CD4-positive, alpha-beta T cell (primary cell): ENCODE results near the gene PTGIS. TPM values are rescaled to one million over a fixed set of nuclear protein-coding genes. Genes with fewer than 3 reads are reported as not detected.

Experiments
- ATAC-seq: fragments of 200-7000 bp; cut with Tn5 transposase; one replicate; pipeline ENCODE4 v1.10.0; 2022; ENCODE audit warnings: mild to moderate bottlenecking; ENCODE audit not compliant: poor library complexity
- CTCF ChIA-PET: fragments of 350-600 bp; sonication (Branson Sonifier 250); formaldehyde crosslinking; loops from one replicate; lab custom pipeline; 2021; ENCODE audit warnings: antibody characterized with exemption, inconsistent platforms; lab: Charles Lee
- POLR2A ChIA-PET: fragments of 350-600 bp; sonication (Branson Sonifier 250); formaldehyde crosslinking; loops from one replicate; lab custom pipeline; 2021; ENCODE audit warnings: antibody characterized with exemption, inconsistent platforms; lab: Charles Lee
- DNase-seq, 14 experiments: peaks; one replicate each; pipeline ENCODE4 v3.0.0-alpha.2; 2013 to 2020; ENCODE audit warnings: mixed read lengths in 2 of 14
- H3K27ac ChIP-seq, 2 donors: one replicate each; pipeline versions ENCODE4 v1.5.1 to v1.7.0; 2013; ENCODE audit warnings: low read length in 2 of 2, low read depth in 1 of 2, mild to moderate bottlenecking in 1 of 2
- H3K27me3 ChIP-seq, 2 experiments: 1 replicate in 1 of 2; 2 replicates in 1 of 2; pipeline versions ENCODE4 v1.6.1 to v1.7.0; 2013; ENCODE audit warnings: low read length in 2 of 2, control low read depth in 1 of 2, mild to moderate bottlenecking in 1 of 2, moderate library complexity in 1 of 2; ENCODE audit not compliant: insufficient read depth in 2 of 2, control insufficient read depth in 1 of 2
- H3K36me3 ChIP-seq: one replicate; pipeline ENCODE4 v1.6.1; 2013; ENCODE audit warnings: low read length, control low read depth; ENCODE audit not compliant: insufficient read depth
- H3K4me1 ChIP-seq: one replicate; pipeline ENCODE4 v1.6.1; 2013; ENCODE audit warnings: low read length, control low read depth; ENCODE audit not compliant: insufficient read depth
- H3K4me3 ChIP-seq: one replicate; pipeline ENCODE4 v1.5.1; 2013; ENCODE audit warnings: mild to moderate bottlenecking, low read length, moderate library complexity
- H3K9me3 ChIP-seq, 2 experiments: 1 replicate in 1 of 2; 2 replicates in 1 of 2; pipeline versions ENCODE4 v1.6.1 to v1.7.0; 2013; ENCODE audit warnings: low read length in 2 of 2, mild to moderate bottlenecking in 2 of 2, control low read depth in 1 of 2, moderate library complexity in 1 of 2; ENCODE audit not compliant: control insufficient read depth in 1 of 2, insufficient read depth in 1 of 2
- H3K27ac Mint-ChIP-seq: one replicate; pipeline ENCODE4 v1.8.0; 2020; ENCODE audit warnings: mixed read lengths
- H3K27me3 Mint-ChIP-seq: one replicate; pipeline ENCODE4 v1.8.0; 2021; ENCODE audit warnings: mixed read lengths
- H3K36me3 Mint-ChIP-seq: one replicate; pipeline ENCODE4 v1.8.0; 2021; ENCODE audit warnings: low read depth, mixed read lengths
- H3K4me1 Mint-ChIP-seq: one replicate; pipeline ENCODE4 v1.8.0; 2021; ENCODE audit warnings: low read depth, mixed read lengths
- H3K4me3 Mint-ChIP-seq: one replicate; pipeline ENCODE4 v1.8.0; 2020; ENCODE audit warnings: mild to moderate bottlenecking, mixed read lengths
- H3K9me3 Mint-ChIP-seq: one replicate; pipeline ENCODE4 v1.8.0; 2020; ENCODE audit warnings: mixed read lengths
- CTCF ChIP-seq: fragments of 200-600 bp; IDR thresholded peaks from one replicate; pipeline ENCODE4 v1.8.0; 2022; ENCODE audit warnings: antibody characterized with exemption, mild to moderate bottlenecking
- intact Hi-C, 2 experiments: fragments of 100-400 bp; cut with DNase I in 1 of 2; cut with micrococcal nuclease in 1 of 2; formaldehyde crosslinking; loops; one replicate each; pipeline versions ENCODE4 v1.15.1 to v1.9.0; 2023 to 2025; cut with DNase I, micrococcal nuclease
- total RNA-seq, 174 experiments: library from RNA in 2 of 174; stranded (reverse) in 2 of 174; gene quantifications; one replicate each; pipeline ENCODE4 v1.2.3 and lab custom pipeline; 2021 to 2026

Gene PTGIS
- total RNA-seq, 2 experiments from 2014 or later, result not detected

GRCh38 chr20:49589747-49590146 lies 21.8 kb upstream of the PTGIS start:
- DNase-seq (no peak), ATAC-seq (no peak)
- no peak overlapping the region for H3K27ac Mint-ChIP-seq
- no peak for TF ChIP-seq CTCF
- Histone ChIP-seq H3K4me1 (peaks cover 24% of the 10 kb centered on the region), H3K4me3 (no peak overlapping the region), H3K27me3 (no peaks in the 10 kb centered on the region), H3K9me3 (no peaks in the 10 kb centered on the region), H3K36me3 (no peaks in the 10 kb centered on the region), H3K27ac (no peak overlapping the region)
- intact Hi-C loops, result no loop called here
- ChIA-PET POLR2A (interaction anchor here (0.6 kb wide), 1 partner anchor 28 kb away, joined by 3 read pairs; no protein-coding TSS in a partner anchor), CTCF (no interaction called here)
- no peaks in the 10 kb centered on the region for H3K4me1 Mint-ChIP-seq
- peaks cover 12% of the 10 kb centered on the region for H3K27me3 Mint-ChIP-seq
- H3K36me3 Mint-ChIP-seq, result no peaks in the 10 kb centered on the region
- H3K4me3 Mint-ChIP-seq, result no peak overlapping the region
- no peaks in the 10 kb centered on the region for H3K9me3 Mint-ChIP-seq

- no peaks in the 10 kb centered on the region for H3K27me3 ChIP-seq
- POLR2A ChIA-PET, result no interaction called here
- H3K27ac Mint-ChIP-seq, result no peak overlapping the region
- no peak overlapping the region for H3K4me3 ChIP-seq
- intact Hi-C loops, result no loop called here
- CTCF ChIA-PET, result interaction anchor here (0.7 kb wide), 1 partner anchor 103 kb away, joined by 3 read pairs; no protein-coding TSS in a partner anchor
- no peak overlapping the region for H3K27ac ChIP-seq
- no peaks in the 10 kb centered on the region for H3K4me1 Mint-ChIP-seq
- no peaks in the 10 kb centered on the region for H3K4me1 ChIP-seq
- peaks cover 13% of the 10 kb centered on the region for H3K27me3 Mint-ChIP-seq
- DNase-seq (no peak), ATAC-seq (no peak)
- TF ChIP-seq CTCF, result no peak
- H3K9me3 Mint-ChIP-seq, result peaks cover 5% of the 10 kb centered on the region
- H3K36me3 Mint-ChIP-seq, result no peaks in the 10 kb centered on the region
- H3K36me3 ChIP-seq, result no peaks in the 10 kb centered on the region
- peaks cover 3 to 6% of the 10 kb centered on the region in 2 experiments for H3K9me3 ChIP-seq
- H3K4me3 Mint-ChIP-seq, result no peak overlapping the region
Observed at GRCh38 chr20:49587111-49587570, 19.2 kb upstream of the PTGIS start.

- Histone ChIP-seq H3K4me3 (no peak overlapping the region), H3K36me3 (no peaks in the 10 kb centered on the region), H3K4me1 (no peaks in the 10 kb centered on the region), H3K27ac (no peak overlapping the region), H3K9me3 (peaks cover 3 to 9% of the 10 kb centered on the region in 2 experiments), H3K27me3 (peaks cover 0 to 3% of the 10 kb centered on the region in 2 experiments)
- no peaks in the 10 kb centered on the region for H3K4me1 Mint-ChIP-seq
- H3K4me3 Mint-ChIP-seq, result no peak overlapping the region
- intact Hi-C loops, result no loop called here
- TF ChIP-seq CTCF, result no peak
- peaks cover 14% of the 10 kb centered on the region for H3K27me3 Mint-ChIP-seq
- no peaks in the 10 kb centered on the region for H3K36me3 Mint-ChIP-seq
- ChIA-PET CTCF (no interaction called here), POLR2A (no interaction called here)
- DNase-seq (no peak), ATAC-seq (no peak)
- H3K9me3 Mint-ChIP-seq, result peaks cover 5% of the 10 kb centered on the region
- no peak overlapping the region for H3K27ac Mint-ChIP-seq
Observed at GRCh38 chr20:49585585-49586245, 17.8 kb upstream of the PTGIS start.
